Measurements from ENCODE around the gene ING3. TPM values are rescaled to one million over a fixed set of nuclear protein-coding genes. Genes with fewer than 3 reads are reported as not detected.

Gene ING3
- total and polyA plus RNA-seq, 2 of the 8 experiments (the other 6 are each of a cell fraction or from before 2014, with no cell fraction given): 6.0 to 17.7 TPM

DNA sequence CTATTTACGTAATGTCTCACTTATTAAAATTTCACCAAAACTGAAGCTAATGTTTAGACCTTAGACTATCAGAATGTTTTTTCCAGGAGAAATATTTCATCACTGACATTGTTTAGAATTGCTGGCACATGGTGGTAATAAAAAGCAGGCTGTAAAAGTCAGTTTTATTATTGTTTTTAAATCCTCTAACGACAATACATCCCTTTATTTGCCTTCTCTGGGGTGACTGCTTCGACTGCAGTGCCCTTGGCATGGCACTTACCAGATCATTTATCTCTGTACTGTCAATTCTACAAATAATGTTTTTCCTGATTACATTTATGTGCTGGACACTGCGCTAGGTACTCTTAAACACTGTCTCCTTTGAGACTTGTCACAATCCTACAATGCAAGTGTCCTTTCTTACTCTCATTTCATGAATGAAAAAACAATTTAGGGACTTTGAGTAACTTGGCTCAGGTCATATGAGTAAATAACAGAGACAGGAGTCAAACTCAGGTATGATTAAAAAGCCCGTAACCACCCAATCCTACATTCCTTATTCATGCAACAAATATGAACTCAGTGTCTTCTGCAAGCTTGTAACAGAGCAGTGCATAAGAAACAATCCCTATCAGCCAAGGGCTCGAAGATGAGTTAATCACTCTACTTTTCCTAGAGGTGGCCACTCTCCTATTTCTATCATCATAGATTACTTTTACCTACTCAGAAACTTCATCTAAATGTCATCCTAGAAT is 5.6 kb upstream of the ING3 start (continued):
- TF ChIP-seq ATF3 (IDR thresholded peaks at IDR 0.05; ENCODE audit: insufficient read depth, low read depth, low read length) (no peak), YY1 (IDR thresholded peaks at IDR 0.05; ENCODE audit: low read depth, low read length) (no peak), JUN (IDR thresholded peaks at IDR 0.05; ENCODE audit: low read depth, low read length) (no peak)
